WI38 (cell line): ENCODE measurements around the gene SHC4.

Experiments
- H3K4me3 ChIP-seq: 2 replicates; pipeline ENCODE4 v1.5.1; 2011; ENCODE audit warnings: low read depth, mild to moderate bottlenecking, control low read depth, low read length
- TF ChIP-seq, protein P1 (sequence below): IDR thresholded peaks from 2 replicates; pipeline ENCODE4 v1.5.1; 2012; ENCODE audit warnings: low read depth, mild to moderate bottlenecking, control low read depth, low read length

SHC4 gene

DNA sequence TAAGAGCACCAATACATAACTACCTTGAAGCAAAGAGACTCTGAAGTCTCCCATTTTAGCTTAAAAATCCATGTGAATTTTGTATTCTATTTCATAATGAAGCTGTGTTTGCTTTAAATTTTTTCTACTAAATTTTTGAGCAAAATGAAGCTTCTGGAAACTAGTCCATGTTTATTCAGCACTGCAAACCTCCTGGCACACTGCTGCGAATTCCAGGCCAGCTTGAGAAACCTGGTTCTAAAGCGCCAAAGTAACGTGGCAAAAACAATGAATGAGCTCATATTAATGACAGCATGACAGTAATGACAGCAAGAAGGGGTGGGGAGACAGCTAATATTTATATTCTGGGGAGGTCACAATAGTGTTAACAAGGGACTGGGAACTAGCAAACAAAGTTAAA is 178.5 kb downstream of the SHC4 start:
- TF ChIP-seq, protein P1, sequence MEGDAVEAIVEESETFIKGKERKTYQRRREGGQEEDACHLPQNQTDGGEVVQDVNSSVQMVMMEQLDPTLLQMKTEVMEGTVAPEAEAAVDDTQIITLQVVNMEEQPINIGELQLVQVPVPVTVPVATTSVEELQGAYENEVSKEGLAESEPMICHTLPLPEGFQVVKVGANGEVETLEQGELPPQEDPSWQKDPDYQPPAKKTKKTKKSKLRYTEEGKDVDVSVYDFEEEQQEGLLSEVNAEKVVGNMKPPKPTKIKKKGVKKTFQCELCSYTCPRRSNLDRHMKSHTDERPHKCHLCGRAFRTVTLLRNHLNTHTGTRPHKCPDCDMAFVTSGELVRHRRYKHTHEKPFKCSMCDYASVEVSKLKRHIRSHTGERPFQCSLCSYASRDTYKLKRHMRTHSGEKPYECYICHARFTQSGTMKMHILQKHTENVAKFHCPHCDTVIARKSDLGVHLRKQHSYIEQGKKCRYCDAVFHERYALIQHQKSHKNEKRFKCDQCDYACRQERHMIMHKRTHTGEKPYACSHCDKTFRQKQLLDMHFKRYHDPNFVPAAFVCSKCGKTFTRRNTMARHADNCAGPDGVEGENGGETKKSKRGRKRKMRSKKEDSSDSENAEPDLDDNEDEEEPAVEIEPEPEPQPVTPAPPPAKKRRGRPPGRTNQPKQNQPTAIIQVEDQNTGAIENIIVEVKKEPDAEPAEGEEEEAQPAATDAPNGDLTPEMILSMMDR = no peak
- H3K4me3 ChIP-seq = no peak overlapping the region

DNA sequence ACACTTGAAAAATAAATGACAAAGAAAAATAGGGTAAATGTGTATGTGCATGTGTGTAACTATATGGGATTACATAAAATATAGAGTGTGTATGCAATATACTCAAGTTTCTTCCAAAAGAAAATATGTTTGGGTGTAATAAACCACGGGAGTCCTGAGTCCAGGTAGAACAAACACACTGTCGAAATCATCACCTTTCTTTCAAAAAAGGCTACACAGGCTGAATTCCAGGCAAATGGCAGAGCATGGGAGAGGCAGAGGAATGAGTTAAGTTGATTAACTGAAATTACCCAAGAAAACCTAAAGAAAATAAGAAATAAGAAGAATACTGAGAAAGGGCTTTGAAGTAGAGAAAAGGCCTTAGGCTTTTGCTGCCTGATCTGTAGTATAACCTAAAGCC is 179.0 kb downstream of the SHC4 start:
- TF ChIP-seq, protein P1 = no peak
- no peak overlapping the region for H3K4me3 ChIP-seq

DNA sequence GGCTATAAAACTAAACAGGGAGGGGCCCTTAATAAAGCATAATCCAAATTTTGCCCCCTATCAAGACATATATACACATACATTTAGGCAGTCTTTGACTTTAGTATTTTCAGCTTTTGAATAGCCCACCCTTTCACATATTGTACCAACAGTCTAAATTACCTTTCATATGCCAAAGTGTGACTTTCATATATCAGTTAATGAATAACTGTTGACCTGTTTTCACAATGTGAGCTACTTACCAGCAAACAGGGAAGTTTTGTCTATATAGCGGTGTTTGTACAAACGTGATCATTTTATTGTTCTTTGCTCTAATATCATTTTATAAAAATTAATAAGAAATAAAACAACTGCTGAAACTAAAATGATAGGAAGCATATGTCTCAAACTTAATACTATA is 180.8 kb downstream of the SHC4 start:
- TF ChIP-seq, protein P1 = no peak
- H3K4me3 ChIP-seq = no peak overlapping the region

DNA sequence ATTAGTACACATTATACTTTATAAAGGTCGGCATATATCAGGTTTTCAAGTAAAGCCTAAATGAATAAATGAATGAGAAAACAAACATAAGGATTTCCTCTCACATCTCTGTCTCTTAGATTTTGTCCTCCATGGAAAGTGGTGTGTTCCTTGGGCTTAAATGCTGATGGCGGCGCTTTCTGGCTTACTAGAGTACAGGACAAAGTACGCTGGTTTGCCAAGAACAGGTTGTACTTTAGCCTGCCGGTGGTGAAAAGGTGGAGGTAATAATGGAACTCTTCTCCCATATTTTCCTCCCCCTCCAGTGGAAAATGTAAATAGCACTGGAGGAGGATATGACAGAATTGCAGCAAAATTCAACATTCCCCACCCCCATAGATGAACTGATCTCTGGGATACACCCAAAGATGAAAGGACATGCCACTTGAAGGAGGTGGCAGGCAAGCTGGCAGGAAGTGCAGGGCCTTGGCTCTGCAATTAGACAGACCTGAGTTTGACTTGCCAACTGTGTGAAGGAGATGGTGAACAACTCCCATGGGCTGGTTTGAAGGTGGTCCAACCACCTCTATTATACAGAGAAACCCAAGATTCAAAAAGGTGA is 182.1 kb downstream of the SHC4 start:
- TF ChIP-seq, protein P1 = no peak
- H3K4me3 ChIP-seq = no peak overlapping the region

DNA sequence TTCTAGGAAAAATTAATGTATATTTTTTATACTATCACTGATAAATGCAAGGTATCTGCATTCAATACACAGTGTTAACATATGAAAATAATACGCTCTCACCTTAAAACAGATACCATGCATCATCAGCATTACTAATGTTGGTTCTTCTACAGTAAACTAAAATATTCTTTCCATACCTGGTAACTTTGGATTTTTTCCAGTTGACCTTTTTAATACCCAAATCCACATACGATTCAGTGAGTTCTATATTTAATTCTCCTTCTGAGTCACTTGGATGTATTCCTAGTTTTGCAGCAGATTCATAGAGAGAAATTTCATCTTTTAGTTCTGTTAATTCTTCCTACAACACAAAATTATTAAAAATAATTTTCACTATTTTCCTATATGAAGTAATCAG is 182.7 kb downstream of the SHC4 start:
- TF ChIP-seq, protein P1 = no peak
- H3K4me3 ChIP-seq = no peak overlapping the region

DNA sequence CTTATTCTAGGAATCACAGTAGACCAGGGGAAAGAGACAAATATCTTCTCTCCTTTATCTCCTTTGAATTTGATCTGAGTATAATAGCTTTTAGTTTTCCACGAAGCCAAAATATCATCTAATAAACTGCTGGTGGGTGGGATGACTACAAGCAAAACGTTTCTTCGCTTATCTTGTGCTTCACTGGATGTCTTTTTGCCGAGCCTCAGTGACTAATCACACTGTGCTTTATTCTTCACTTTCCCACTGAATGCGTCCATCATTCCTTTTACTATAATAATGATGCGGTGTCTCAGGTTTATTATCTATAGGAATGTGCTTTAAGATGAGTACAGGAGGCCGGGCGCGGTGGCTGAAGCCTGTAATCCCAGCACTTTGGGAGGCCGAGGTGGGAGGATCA is 185.4 kb downstream of the SHC4 start:
- no peak overlapping the region for H3K4me3 ChIP-seq
- TF ChIP-seq, protein P1 = no peak

DNA sequence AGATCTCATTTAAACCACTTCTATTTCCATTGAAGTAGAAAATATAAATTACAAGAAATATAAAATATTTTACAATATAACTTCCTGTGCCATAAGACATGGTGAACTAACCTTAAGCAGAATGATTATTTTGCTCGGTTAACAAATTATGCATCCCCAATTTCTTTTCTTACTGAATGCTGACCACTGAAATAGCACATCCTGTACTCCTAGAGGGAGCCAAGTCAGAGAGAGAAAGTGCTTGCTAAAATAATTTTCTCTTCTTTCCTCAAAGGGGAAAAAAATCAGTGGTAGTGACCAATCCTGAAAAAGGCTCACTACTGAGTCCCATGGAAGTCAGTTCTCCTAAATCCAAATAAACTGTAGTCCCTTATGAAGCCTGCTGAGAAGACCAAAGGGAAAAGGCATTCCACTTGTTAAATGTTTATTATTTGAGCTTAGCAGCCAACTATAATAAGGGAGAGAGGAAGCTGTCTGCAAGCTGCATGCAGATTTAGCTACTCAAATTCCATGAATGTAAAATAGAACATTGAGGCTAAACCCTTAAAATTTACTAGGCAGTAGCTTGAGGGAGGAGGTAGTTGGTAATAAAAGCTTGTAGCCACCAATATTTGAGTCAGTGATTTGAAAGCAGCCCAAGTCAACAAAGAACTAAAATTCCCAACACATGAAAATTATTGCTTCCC is 185.9 kb downstream of the SHC4 start:
- H3K4me3 ChIP-seq = no peak overlapping the region
- TF ChIP-seq, protein P1 = no peak
